Measurements from ENCODE around the gene BNIP1.

DNA sequence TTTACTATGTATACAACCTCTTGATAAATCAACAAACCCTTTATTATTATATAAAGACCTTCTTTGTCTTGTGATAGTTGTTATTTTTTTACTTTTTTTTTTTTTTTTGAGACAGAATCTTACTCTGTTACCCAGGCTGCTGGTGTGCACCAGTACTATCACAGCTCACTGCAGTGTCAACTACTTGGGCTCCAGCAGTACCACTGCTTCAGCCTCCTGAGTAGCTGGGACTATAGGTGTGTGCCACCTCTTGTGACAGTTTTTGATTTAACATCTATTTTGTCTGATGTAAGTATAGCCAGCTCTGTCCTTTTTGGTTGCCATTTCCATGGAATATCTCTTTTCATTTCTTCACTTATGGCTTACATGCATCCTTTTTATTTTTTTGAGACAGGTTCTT lies 45.5 kb upstream of the BNIP1 start:
- no peak for TF ChIP-seq EZH2phosphoT487 (IDR thresholded peaks at IDR 0.05; ENCODE audit: borderline replicate concordance)
- TF ChIP-seq, protein P1, sequence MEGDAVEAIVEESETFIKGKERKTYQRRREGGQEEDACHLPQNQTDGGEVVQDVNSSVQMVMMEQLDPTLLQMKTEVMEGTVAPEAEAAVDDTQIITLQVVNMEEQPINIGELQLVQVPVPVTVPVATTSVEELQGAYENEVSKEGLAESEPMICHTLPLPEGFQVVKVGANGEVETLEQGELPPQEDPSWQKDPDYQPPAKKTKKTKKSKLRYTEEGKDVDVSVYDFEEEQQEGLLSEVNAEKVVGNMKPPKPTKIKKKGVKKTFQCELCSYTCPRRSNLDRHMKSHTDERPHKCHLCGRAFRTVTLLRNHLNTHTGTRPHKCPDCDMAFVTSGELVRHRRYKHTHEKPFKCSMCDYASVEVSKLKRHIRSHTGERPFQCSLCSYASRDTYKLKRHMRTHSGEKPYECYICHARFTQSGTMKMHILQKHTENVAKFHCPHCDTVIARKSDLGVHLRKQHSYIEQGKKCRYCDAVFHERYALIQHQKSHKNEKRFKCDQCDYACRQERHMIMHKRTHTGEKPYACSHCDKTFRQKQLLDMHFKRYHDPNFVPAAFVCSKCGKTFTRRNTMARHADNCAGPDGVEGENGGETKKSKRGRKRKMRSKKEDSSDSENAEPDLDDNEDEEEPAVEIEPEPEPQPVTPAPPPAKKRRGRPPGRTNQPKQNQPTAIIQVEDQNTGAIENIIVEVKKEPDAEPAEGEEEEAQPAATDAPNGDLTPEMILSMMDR (conservative IDR thresholded peaks at IDR 0.05; ENCODE audit: low read length): no peak
